Measurements from ENCODE around the gene DPH2. TPM values are rescaled to one million over a fixed set of nuclear protein-coding genes. Genes with fewer than 3 reads are reported as not detected.

Gene DPH2
- total RNA-seq, 2 experiments from 2014 or later: 25.2 to 30.5 TPM

DNA sequence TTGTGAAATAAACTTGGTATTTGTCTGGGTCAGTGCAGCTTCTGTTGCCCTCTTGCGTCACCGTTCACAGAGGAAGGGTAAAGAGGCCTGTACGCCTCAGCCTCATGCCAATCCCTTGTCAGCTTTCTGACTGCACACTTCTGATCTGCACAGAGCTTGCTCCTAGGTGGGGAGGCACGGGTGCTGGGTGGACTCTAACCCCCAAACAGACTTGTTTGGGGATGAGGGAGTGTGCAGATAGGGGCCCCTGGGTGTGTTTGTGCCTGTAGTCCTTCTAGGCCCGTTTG, 8.4 kb downstream of the DPH2 start:
- no peak for DNase-seq
- H3K4me1 Mint-ChIP-seq: peaks cover 46% of the 10 kb centered on the region
- intact Hi-C loops (cut with DNase I, micrococcal nuclease): loop anchor here in 1 of 2 experiments (5.0 kb wide), 2 partner anchors 234 to 526 kb away; partner anchors contain the start of genes DMAP1 and HYI

GRCh38 chr1:43978551-43979260, 8.9 kb downstream of the DPH2 start, which contains the start of gene B4GALT2:
TSS of gene B4GALT2 (plus strand) at chr1:43979210. CDS start at chr1:43981161, 1,951 bp downstream.
- intact Hi-C loops (cut with DNase I, micrococcal nuclease): loop anchor here in 1 of 2 experiments (1.0 to 5.0 kb wide), 4 partner anchors 52 to 526 kb away; partner anchors contain the start of genes DMAP1, HYI and ST3GAL3
- Mint-ChIP-seq H3K27me3 (peaks cover 5% of the 10 kb centered on the region), H3K4me1 (peaks cover 42% of the 10 kb centered on the region), H3K4me3 (peak within 1 kb of the TSS; percentile 84), H3K27ac (peak within 1 kb of the TSS; percentile 76), H3K9me3 (ENCODE audit: low read depth) (no peaks in the 10 kb centered on the region), H3K36me3 (ENCODE audit: low read depth) (peaks cover 46% of the 10 kb centered on the region)
- DNase-seq (peak; percentile 65), ATAC-seq (no peak)
- CTCF ChIA-PET: interaction anchor here (1.1 to 1.3 kb wide), 2 partner anchors 26 to 46 kb away, joined by 3 read pairs; no protein-coding TSS in a partner anchor
- POLR2A ChIA-PET: interaction anchor here (0.6 kb wide), 1 partner anchor 50 kb away, joined by 5 read pairs; no protein-coding TSS in a partner anchor

More for the DNA sequence above, 8.4 kb downstream of the DPH2 start:
- peak overlapping the region; percentile 74 for H3K4me3 Mint-ChIP-seq
- no peak for ATAC-seq
- H3K9me3 Mint-ChIP-seq (ENCODE audit: low read depth): no peaks in the 10 kb centered on the region
- CTCF ChIA-PET: interaction anchor here (0.6 to 1.3 kb wide), 3 partner anchors 27 to 46 kb away, joined by 3 to 4 read pairs (median 3); no protein-coding TSS in a partner anchor
- H3K27me3 Mint-ChIP-seq: peaks cover 5% of the 10 kb centered on the region
- H3K27ac Mint-ChIP-seq: no peak overlapping the region
- POLR2A ChIA-PET: interaction anchor here (0.6 kb wide), 1 partner anchor 50 kb away, joined by 5 read pairs; no protein-coding TSS in a partner anchor
- H3K36me3 Mint-ChIP-seq (ENCODE audit: low read depth): peaks cover 48% of the 10 kb centered on the region

DNA sequence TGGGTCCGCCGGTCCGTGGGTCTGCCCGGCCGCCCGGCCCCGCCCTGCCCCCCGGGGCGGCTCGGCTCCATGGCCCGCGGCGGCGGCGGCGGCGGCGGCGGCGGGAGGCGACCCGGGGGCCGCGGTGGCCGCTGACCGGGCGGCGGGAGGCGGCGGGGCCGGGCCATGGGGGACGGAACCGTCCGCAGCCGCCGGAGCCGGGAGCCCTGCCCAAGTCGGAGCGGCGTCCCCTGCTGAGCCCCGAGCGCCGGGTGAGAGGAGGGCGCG, 9.4 kb downstream of the DPH2 start:
- Mint-ChIP-seq H3K4me3 (no peak overlapping the region), H3K27ac (no peak overlapping the region), H3K27me3 (peaks cover 5% of the 10 kb centered on the region), H3K4me1 (peaks cover 37% of the 10 kb centered on the region), H3K36me3 (ENCODE audit: low read depth) (peaks cover 42% of the 10 kb centered on the region), H3K9me3 (ENCODE audit: low read depth) (no peaks in the 10 kb centered on the region)
- CTCF ChIA-PET: no interaction called here
- no peak for ATAC-seq
- POLR2A ChIA-PET: no interaction called here
- no peak for DNase-seq
- intact Hi-C loops (cut with DNase I, micrococcal nuclease): loop anchor here in 1 of 2 experiments (1.0 to 5.0 kb wide), 4 partner anchors 51 to 527 kb away; partner anchors contain the start of genes DMAP1, HYI and ST3GAL3

GRCh38 chr1:43979528-43980254, 9.9 kb downstream of the DPH2 start:
- peak; percentile 52 for DNase-seq
- peak overlapping the region; percentile 84 for H3K4me3 Mint-ChIP-seq
- ChIA-PET CTCF (no interaction called here), POLR2A (no interaction called here)
- H3K27ac Mint-ChIP-seq: peak overlapping the region; percentile 76
- H3K4me1 Mint-ChIP-seq: peaks cover 36% of the 10 kb centered on the region
- peaks cover 42% of the 10 kb centered on the region for H3K36me3 Mint-ChIP-seq (ENCODE audit: low read depth)
- no peaks in the 10 kb centered on the region for H3K9me3 Mint-ChIP-seq (ENCODE audit: low read depth)
- intact Hi-C loops (cut with DNase I, micrococcal nuclease): loop anchor here in 1 of 2 experiments (1.0 to 5.0 kb wide), 4 partner anchors 51 to 527 kb away; partner anchors contain the start of genes DMAP1, HYI and ST3GAL3
- ATAC-seq: peak; percentile 31
- H3K27me3 Mint-ChIP-seq: peaks cover 5% of the 10 kb centered on the region

- H3K27ac Mint-ChIP-seq: peak overlapping the region; percentile 20
- intact Hi-C loops (cut with DNase I, micrococcal nuclease): no loop called here
- H3K36me3 Mint-ChIP-seq (ENCODE audit: low read depth): peaks cover 43% of the 10 kb centered on the region
- H3K4me1 Mint-ChIP-seq: peaks cover 36% of the 10 kb centered on the region
- H3K27me3 Mint-ChIP-seq: peaks cover 5% of the 10 kb centered on the region
- ChIA-PET POLR2A (no interaction called here), CTCF (no interaction called here)
- no peak for DNase-seq
- H3K9me3 Mint-ChIP-seq (ENCODE audit: low read depth): no peaks in the 10 kb centered on the region
- no peak for ATAC-seq
- peak overlapping the region; percentile 84 for H3K4me3 Mint-ChIP-seq
Measured at GRCh38 chr1:43980255-43981134, 10.7 kb downstream of the DPH2 start.

- DNase-seq: no peak
- H3K9me3 Mint-ChIP-seq (ENCODE audit: low read depth): no peaks in the 10 kb centered on the region
- ATAC-seq: no peak
- peaks cover 47% of the 10 kb centered on the region for H3K36me3 Mint-ChIP-seq (ENCODE audit: low read depth)
- CTCF ChIA-PET: no interaction called here
- peaks cover 5% of the 10 kb centered on the region for H3K27me3 Mint-ChIP-seq
- intact Hi-C loops (cut with DNase I, micrococcal nuclease): no loop called here
- POLR2A ChIA-PET: no interaction called here
- H3K4me1 Mint-ChIP-seq: peaks cover 31% of the 10 kb centered on the region
- no peak overlapping the region for H3K4me3 Mint-ChIP-seq
- H3K27ac Mint-ChIP-seq: no peak overlapping the region
Measured at GRCh38 chr1:43981135-43981491, 11.3 kb downstream of the DPH2 start.

- peaks cover 26% of the 10 kb centered on the region for H3K4me1 Mint-ChIP-seq
- DNase-seq (no peak), ATAC-seq (no peak)
- no peak overlapping the region for H3K4me3 Mint-ChIP-seq
- H3K27ac Mint-ChIP-seq: no peak overlapping the region
- H3K9me3 Mint-ChIP-seq (ENCODE audit: low read depth): no peaks in the 10 kb centered on the region
- ChIA-PET CTCF (no interaction called here), POLR2A (no interaction called here)
- H3K27me3 Mint-ChIP-seq: peaks cover 5% of the 10 kb centered on the region
- intact Hi-C loops (cut with DNase I, micrococcal nuclease): no loop called here
- peaks cover 42% of the 10 kb centered on the region for H3K36me3 Mint-ChIP-seq (ENCODE audit: low read depth)
Measured at GRCh38 chr1:43981636-43982035, 11.8 kb downstream of the DPH2 start.

DNA sequence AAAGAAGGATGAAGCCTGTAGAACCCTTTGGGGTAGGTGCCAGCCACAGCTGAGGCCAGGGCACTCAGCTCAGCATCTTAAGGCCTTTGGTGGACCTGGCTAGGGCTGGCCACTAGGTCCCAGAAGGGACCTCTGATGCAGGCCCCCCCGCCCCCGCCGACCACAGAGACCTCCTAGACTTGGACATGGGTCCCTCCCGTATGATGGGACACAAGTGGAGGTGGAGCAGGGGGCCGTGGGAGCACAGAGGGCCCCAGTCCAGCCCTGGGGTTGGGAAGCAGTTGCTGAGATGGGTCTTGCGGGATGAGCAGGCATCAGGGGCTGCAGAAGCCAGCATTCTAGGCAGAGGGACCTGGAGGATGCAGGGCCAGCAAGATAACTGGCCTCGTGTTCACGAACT, 12.4 kb downstream of the DPH2 start:
- Mint-ChIP-seq H3K4me3 (no peak overlapping the region), H3K36me3 (ENCODE audit: low read depth) (peaks cover 36% of the 10 kb centered on the region), H3K27me3 (peaks cover 5% of the 10 kb centered on the region), H3K9me3 (ENCODE audit: low read depth) (no peaks in the 10 kb centered on the region), H3K27ac (no peak overlapping the region), H3K4me1 (peaks cover 20% of the 10 kb centered on the region)
- CTCF ChIA-PET: no interaction called here
- no peak for DNase-seq
- intact Hi-C loops (cut with DNase I, micrococcal nuclease): no loop called here
- ATAC-seq: no peak
- POLR2A ChIA-PET: no interaction called here

DNA sequence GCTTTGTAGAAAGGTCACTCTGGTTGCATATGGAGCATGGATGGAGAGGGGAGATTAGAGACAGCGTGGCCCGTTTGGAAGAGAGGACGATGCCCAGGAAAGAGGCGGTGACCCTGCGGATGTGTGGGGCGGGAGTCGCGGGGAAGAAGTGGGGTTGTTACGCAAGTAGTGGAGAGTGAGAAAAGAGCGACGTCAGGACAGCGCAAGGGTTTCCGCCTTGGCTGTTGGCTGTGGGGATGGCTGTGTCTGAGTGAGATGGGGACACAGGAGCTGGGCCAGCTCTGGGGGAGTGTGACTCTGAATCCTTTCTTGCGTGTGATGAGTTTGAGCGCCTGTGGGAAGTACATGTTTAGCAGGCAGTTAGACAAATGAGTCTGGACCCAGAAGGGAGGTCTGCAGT, 13.0 kb downstream of the DPH2 start:
- DNase-seq (no peak), ATAC-seq (no peak)
- Mint-ChIP-seq H3K27me3 (peaks cover 5% of the 10 kb centered on the region), H3K36me3 (ENCODE audit: low read depth) (peaks cover 30% of the 10 kb centered on the region), H3K4me1 (peaks cover 15% of the 10 kb centered on the region), H3K27ac (no peak overlapping the region), H3K4me3 (no peak overlapping the region), H3K9me3 (ENCODE audit: low read depth) (no peaks in the 10 kb centered on the region)
- POLR2A ChIA-PET: no interaction called here
- CTCF ChIA-PET: no interaction called here
- intact Hi-C loops (cut with DNase I, micrococcal nuclease): no loop called here

DNA sequence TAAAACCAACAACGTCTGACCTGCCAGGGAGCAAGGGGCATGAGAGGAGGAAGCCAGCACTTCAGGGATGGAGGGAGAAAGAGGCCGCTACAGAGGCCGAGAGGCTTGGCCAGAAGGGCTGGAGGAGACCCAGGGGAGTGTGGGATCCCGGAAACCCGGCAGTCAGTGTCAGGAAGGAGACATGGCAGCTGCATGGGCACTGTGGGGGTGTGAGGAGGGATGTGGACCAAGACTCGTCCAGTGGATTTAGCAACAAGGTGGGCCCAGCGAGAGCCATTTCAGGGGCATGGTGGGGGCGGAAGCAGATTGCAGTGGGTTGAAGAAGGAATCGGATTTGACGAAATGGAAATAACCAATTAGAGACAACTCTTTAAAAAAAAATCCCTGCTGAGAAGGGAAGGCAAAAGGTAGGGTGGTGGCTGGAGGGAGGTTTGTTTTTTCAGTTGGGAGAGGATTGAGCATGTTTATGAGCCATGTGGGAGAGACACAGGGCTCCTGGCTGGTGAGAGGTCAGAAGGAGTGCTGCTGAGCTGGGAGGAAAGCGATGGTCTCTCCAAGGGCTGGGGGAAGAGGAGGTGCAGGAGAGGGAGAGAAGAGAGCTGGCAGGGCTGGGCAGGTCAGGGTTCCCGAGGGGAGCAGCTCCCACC, 13.6 kb downstream of the DPH2 start:
- DNase-seq (no peak), ATAC-seq (no peak)
- ChIA-PET CTCF (interaction anchor here (0.5 kb wide), 1 partner anchor 182 kb away, joined by 4 read pairs; no protein-coding TSS in a partner anchor), POLR2A (no interaction called here)
- intact Hi-C loops (cut with DNase I, micrococcal nuclease): no loop called here
- H3K4me3 Mint-ChIP-seq: no peak overlapping the region
- H3K27me3 Mint-ChIP-seq: peaks cover 5% of the 10 kb centered on the region
- H3K4me1 Mint-ChIP-seq: peaks cover 10% of the 10 kb centered on the region
- no peaks in the 10 kb centered on the region for H3K9me3 Mint-ChIP-seq (ENCODE audit: low read depth)
- peaks cover 24% of the 10 kb centered on the region for H3K36me3 Mint-ChIP-seq (ENCODE audit: low read depth)
- no peak overlapping the region for H3K27ac Mint-ChIP-seq

DNA sequence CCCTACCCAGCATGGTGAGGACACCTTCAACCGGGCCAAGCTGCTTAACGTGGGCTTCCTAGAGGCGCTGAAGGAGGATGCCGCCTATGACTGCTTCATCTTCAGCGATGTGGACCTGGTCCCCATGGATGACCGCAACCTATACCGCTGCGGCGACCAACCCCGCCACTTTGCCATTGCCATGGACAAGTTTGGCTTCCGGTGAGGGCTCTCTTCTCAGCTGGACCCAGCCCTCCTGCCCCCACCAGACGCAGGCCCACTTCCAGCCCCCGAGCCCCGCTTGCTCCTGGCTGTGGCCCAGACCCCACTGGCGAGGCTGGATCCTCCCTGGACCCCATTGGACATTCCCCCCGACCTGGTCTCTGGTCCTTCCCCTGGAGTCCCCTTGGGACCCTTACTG, 15.0 kb downstream of the DPH2 start:
- H3K36me3 Mint-ChIP-seq (ENCODE audit: low read depth): peaks cover 18% of the 10 kb centered on the region
- H3K4me3 Mint-ChIP-seq: no peak overlapping the region
- intact Hi-C loops (cut with DNase I, micrococcal nuclease): no loop called here
- peaks cover 4% of the 10 kb centered on the region for H3K27me3 Mint-ChIP-seq
- ATAC-seq (no peak), DNase-seq (no peak)
- H3K27ac Mint-ChIP-seq: no peak overlapping the region
- CTCF ChIA-PET: interaction anchor here (0.7 kb wide), 1 partner anchor 1609 kb away, joined by 3 read pairs; no protein-coding TSS in a partner anchor
- POLR2A ChIA-PET: no interaction called here
- H3K4me1 Mint-ChIP-seq: peaks cover 6% of the 10 kb centered on the region
- H3K9me3 Mint-ChIP-seq (ENCODE audit: low read depth): no peaks in the 10 kb centered on the region

All from activated CD4-positive, alpha-beta T cell treated with anti-CD3 and anti-CD28 coated beads for 36 hours (primary cell).